ENCODE data around the gene PSENEN. TPM values are rescaled to one million over a fixed set of nuclear protein-coding genes. Genes with fewer than 3 reads are reported as not detected.

PSENEN gene
- total RNA-seq, 3 donors from 2014 or later = 56.7 to 92.1 (median 90.2) TPM

- no peaks in the 10 kb centered on the region for H3K36me3 ChIP-seq (ENCODE audit: low read depth)
- peaks cover 26% of the 10 kb centered on the region for H3K4me1 ChIP-seq (ENCODE audit: low read depth)
- no peak overlapping the region for H3K4me3 ChIP-seq
- ATAC-seq (no peak), DNase-seq (no peak)
- no peak for TF ChIP-seq CTCF (IDR thresholded peaks at IDR 0.05)
- no peaks in the 10 kb centered on the region for H3K9me3 ChIP-seq
- intact Hi-C loops (cut with DNase I, micrococcal nuclease) = no loop called here
Measured at GRCh38 chr19:35743640-35744429, 1.6 kb upstream of the PSENEN start.

- ATAC-seq (peak; percentile 74), DNase-seq (peak; percentile 94 to 98 (median 97))
- intact Hi-C loops (cut with DNase I, micrococcal nuclease) = no loop called here
- peak; percentile 10 for TF ChIP-seq CTCF (IDR thresholded peaks at IDR 0.05)
- H3K4me1 ChIP-seq (ENCODE audit: low read depth) = peaks cover 30% of the 10 kb centered on the region
- H3K36me3 ChIP-seq (ENCODE audit: low read depth) = no peaks in the 10 kb centered on the region
- H3K9me3 ChIP-seq = no peaks in the 10 kb centered on the region
- H3K4me3 ChIP-seq = peak overlapping the region; percentile 80
Measured at GRCh38 chr19:35744430-35745327, 772 bp upstream of the PSENEN start.

GRCh38 chr19:35746087-35746462 lies 624 bp downstream of the PSENEN start:
- TF ChIP-seq CTCF (IDR thresholded peaks at IDR 0.05) = no peak
- H3K4me1 ChIP-seq (ENCODE audit: low read depth) = peaks cover 28% of the 10 kb centered on the region
- DNase-seq (no peak), ATAC-seq (no peak)
- H3K4me3 ChIP-seq = peak overlapping the region; percentile 80
- H3K9me3 ChIP-seq = no peaks in the 10 kb centered on the region
- intact Hi-C loops (cut with DNase I, micrococcal nuclease) = no loop called here
- H3K36me3 ChIP-seq (ENCODE audit: low read depth) = no peaks in the 10 kb centered on the region

GRCh38 chr19:35746531-35746930 lies 1.1 kb downstream of the PSENEN start:
- ATAC-seq = no peak
- DNase-seq = no peak
- Histone ChIP-seq H3K36me3 (ENCODE audit: low read depth) (no peaks in the 10 kb centered on the region), H3K9me3 (no peaks in the 10 kb centered on the region), H3K4me1 (ENCODE audit: low read depth) (peaks cover 28% of the 10 kb centered on the region), H3K4me3 (no peak overlapping the region)
- intact Hi-C loops (cut with DNase I, micrococcal nuclease) = no loop called here
- TF ChIP-seq CTCF (IDR thresholded peaks at IDR 0.05) = no peak

- ATAC-seq = peak; percentile 84
- Histone ChIP-seq H3K4me1 (ENCODE audit: low read depth) (peaks cover 28% of the 10 kb centered on the region), H3K9me3 (no peaks in the 10 kb centered on the region), H3K36me3 (ENCODE audit: low read depth) (peaks cover 7% of the 10 kb centered on the region), H3K4me3 (peak within 1 kb of the TSS; percentile 67)
- peak; percentile 98 to 99 (median 99) for DNase-seq
- intact Hi-C loops (cut with DNase I, micrococcal nuclease) = no loop called here
- no peak for TF ChIP-seq CTCF (IDR thresholded peaks at IDR 0.05)
Measured at GRCh38 chr19:35748106-35749020, 2.9 kb downstream of the PSENEN start, which contains the start of gene LIN37. TSS of gene LIN37 (plus strand) at chr19:35748576. CDS start at chr19:35748725, 149 bp downstream.
